Measurements from ENCODE around the gene KCNA5. TPM values are rescaled to one million over a fixed set of nuclear protein-coding genes. Genes with fewer than 3 reads are reported as not detected.

KCNA5 gene
- total and polyA plus RNA-seq, 9 of the 15 experiments (the other 6 are each of a cell fraction or from before 2014, with no cell fraction given): not detected

GRCh38 chr12:5000204-5000603, 43.5 kb upstream of the KCNA5 start:
- CTCF ChIA-PET (ENCODE audit: low intra/inter-chr PET ratio): no interaction called here
- no TSS peak for BruUV-seq (replicated peaks)
- ATAC-seq (no peak), FAIRE-seq (no peak), DNase-seq (ENCODE audit: extremely low read depth in 1 of 4, low spot score in 3 of 4) (peak in 1 of 4 experiments; percentile 2)
- Histone ChIP-seq H3K4me2 (ENCODE audit: insufficient read depth, low read length) (no peak overlapping the region), H2AFZ (ENCODE audit: low read depth, low read length) (no peak overlapping the region), H3K27ac (ENCODE audit: extremely low read depth, low read depth, low read length) (no peak overlapping the region), H3K36me3 (ENCODE audit: control insufficient read depth, insufficient read depth, low read length) (no peaks in the 10 kb centered on the region), H3K4me3 (no peak overlapping the region), H3K79me2 (ENCODE audit: control insufficient read depth, insufficient read depth, low read length) (no peaks in the 10 kb centered on the region), H3K9me3 (replicated peaks; ENCODE audit: control insufficient read depth, insufficient read depth, low read depth, low read length) (no peaks in the 10 kb centered on the region), H3K9ac (ENCODE audit: insufficient read depth in 1 of 2, low read depth in 2 of 2, low read length in 2 of 2) (no peak overlapping the region), H3K27me3 (ENCODE audit: control insufficient read depth in 2 of 2, insufficient read depth in 2 of 2, low read length in 2 of 2) (no peaks in the 10 kb centered on the region), H3K4me1 (replicated peaks in 1 of 2; ENCODE audit: control insufficient read depth in 2 of 2, insufficient read depth in 2 of 2, low read length in 2 of 2) (no peaks in the 10 kb centered on the region), H3K9me1 (ENCODE audit: control insufficient read depth, insufficient read depth, low read length) (no peaks in the 10 kb centered on the region), H4K20me1 (replicated peaks; ENCODE audit: control insufficient read depth, insufficient read depth, low read length) (no peaks in the 10 kb centered on the region)
- POLR2A ChIA-PET: no interaction called here
- no peak for TF ChIP-seq TCF3 (CRISPR knock-in tag; IDR thresholded peaks at IDR 0.05)
- TF ChIP-seq BHLHE40 (IDR thresholded peaks at IDR 0.05; ENCODE audit: low read length): no peak
- no peak for TF ChIP-seq KDM2B (CRISPR knock-in tag; IDR thresholded peaks at IDR 0.05)
- TF ChIP-seq, protein P1, sequence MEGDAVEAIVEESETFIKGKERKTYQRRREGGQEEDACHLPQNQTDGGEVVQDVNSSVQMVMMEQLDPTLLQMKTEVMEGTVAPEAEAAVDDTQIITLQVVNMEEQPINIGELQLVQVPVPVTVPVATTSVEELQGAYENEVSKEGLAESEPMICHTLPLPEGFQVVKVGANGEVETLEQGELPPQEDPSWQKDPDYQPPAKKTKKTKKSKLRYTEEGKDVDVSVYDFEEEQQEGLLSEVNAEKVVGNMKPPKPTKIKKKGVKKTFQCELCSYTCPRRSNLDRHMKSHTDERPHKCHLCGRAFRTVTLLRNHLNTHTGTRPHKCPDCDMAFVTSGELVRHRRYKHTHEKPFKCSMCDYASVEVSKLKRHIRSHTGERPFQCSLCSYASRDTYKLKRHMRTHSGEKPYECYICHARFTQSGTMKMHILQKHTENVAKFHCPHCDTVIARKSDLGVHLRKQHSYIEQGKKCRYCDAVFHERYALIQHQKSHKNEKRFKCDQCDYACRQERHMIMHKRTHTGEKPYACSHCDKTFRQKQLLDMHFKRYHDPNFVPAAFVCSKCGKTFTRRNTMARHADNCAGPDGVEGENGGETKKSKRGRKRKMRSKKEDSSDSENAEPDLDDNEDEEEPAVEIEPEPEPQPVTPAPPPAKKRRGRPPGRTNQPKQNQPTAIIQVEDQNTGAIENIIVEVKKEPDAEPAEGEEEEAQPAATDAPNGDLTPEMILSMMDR (IDR thresholded peaks at IDR 0.05 in 2 of 3, conservative IDR thresholded peaks at IDR 0.05 in 1 of 3; ENCODE audit: insufficient read depth in 2 of 3, low read depth in 1 of 3, low read length in 3 of 3): peak in 1 of 3 experiments; percentile 41; a peak in 2 of 6 replicates
- no peak for TF ChIP-seq RCOR1 (IDR thresholded peaks at IDR 0.05; ENCODE audit: borderline replicate concordance in 1 of 2, low read depth in 2 of 2, low read length in 2 of 2)
- no peak for TF ChIP-seq SMAD3 (CRISPR knock-in tag; conservative IDR thresholded peaks at IDR 0.05)
- 7% methylated on average over 3 of the region's 3 CpGs for WGBS (ENCODE audit: insufficient coverage, low coverage, missing lambda C conversion rate)
- intact Hi-C loops (cut with micrococcal nuclease): no loop called here
- in situ Hi-C loops (cut with MboI): loop anchor here (10.0 kb wide), 1 partner anchor 125 kb away; no protein-coding TSS in a partner anchor
